Prostate gland (tissue), 2 donors: ENCODE results near the gene CD3G.
A peak's percentile ranks its signal among the peaks of the same experiment; 100 is the strongest.

Experiments
- CTCF ChIP-seq, 4 experiments: fragments of 200-600 bp in 2 of 4; fragments of 450-650 bp in 2 of 4; sonication (generic) in 2 of 4; IDR thresholded peaks; 1 replicate in 3 of 4; 2 replicates in 1 of 4; pipeline ENCODE4 v1.5.1; 2016 to 2019; ENCODE audit warnings: antibody characterized with exemption in 4 of 4, mild to moderate bottlenecking in 2 of 4, moderate library complexity in 2 of 4
- POLR2A ChIP-seq: fragments of 450-650 bp; IDR thresholded peaks from one replicate; pipeline ENCODE4 v1.6.1; 2016; ENCODE audit warnings: antibody characterized with exemption, mild to moderate bottlenecking
- POLR2AphosphoS5 ChIP-seq: sonication (generic); formaldehyde crosslinking; IDR thresholded peaks from one replicate; pipeline ENCODE4 v1.6.1; 2017; ENCODE audit warnings: antibody characterized with exemption

- TF ChIP-seq CTCF (IDR thresholded peaks at IDR 0.05) (no peak), POLR2AphosphoS5 (peak; percentile 95), POLR2A (no peak)
Observed at GRCh38 chr11:118366287-118366686, 22.1 kb downstream of the CD3G start.
